Stimulated activated naive CD4-positive, alpha-beta T cell (primary cell): Measurements from ENCODE around the gene MAG.

Source experiments
- DNase-seq, 6 experiments: peaks; one replicate each; lab custom pipeline; 2025; lab: John Stamatoyannopoulos, UW

The MAG gene

GRCh38 chr19:35291916-35292315 is at the start of gene MAG:
TSS of gene MAG (plus strand) at chr19:35292161. CDS start at chr19:35295409, 3,248 bp downstream.
- no peak for DNase-seq

GRCh38 chr19:35246466-35247092 is 45.4 kb upstream of the MAG start:
- no peak for DNase-seq

GRCh38 chr19:35247526-35248309 is 44.2 kb upstream of the MAG start:
- DNase-seq: peak in 5 of 6 experiments; percentile 26 to 40 (median 30)

GRCh38 chr19:35248310-35249145 is 43.4 kb upstream of the MAG start, which contains the start of gene LSR:
TSS of gene LSR (plus strand) at chr19:35249002. CDS start at chr19:35249023, 21 bp downstream.
- DNase-seq: peak; percentile 48 to 79 (median 67)

- DNase-seq: no peak
These were observed 42.7 kb upstream of the MAG start for GRCh38 chr19:35249146-35249847.

- DNase-seq: no peak
These were observed 41.9 kb upstream of the MAG start for GRCh38 chr19:35249848-35250711.

GRCh38 chr19:35251456-35251855 is 40.5 kb upstream of the MAG start:
- DNase-seq: no peak

- no peak for DNase-seq
These were observed 38.4 kb upstream of the MAG start for GRCh38 chr19:35253316-35254286.

- no peak for DNase-seq
These were observed 37.3 kb upstream of the MAG start for GRCh38 chr19:35254341-35255297.

- no peak for DNase-seq
These were observed 35.4 kb upstream of the MAG start for GRCh38 chr19:35256566-35256965.

GRCh38 chr19:35257113-35257461 is 34.9 kb upstream of the MAG start:
- no peak for DNase-seq

GRCh38 chr19:35260694-35261304 is 31.2 kb upstream of the MAG start:
- DNase-seq: no peak

- DNase-seq: no peak
These were observed 30.4 kb upstream of the MAG start for GRCh38 chr19:35261356-35262100.

- no peak for DNase-seq
These were observed 29.7 kb upstream of the MAG start for GRCh38 chr19:35262101-35262761.

- DNase-seq: no peak
These were observed 27.5 kb upstream of the MAG start for GRCh38 chr19:35264268-35265125.
